ENCODE results near the gene ERMAP.

- TF ChIP-seq, protein P1, sequence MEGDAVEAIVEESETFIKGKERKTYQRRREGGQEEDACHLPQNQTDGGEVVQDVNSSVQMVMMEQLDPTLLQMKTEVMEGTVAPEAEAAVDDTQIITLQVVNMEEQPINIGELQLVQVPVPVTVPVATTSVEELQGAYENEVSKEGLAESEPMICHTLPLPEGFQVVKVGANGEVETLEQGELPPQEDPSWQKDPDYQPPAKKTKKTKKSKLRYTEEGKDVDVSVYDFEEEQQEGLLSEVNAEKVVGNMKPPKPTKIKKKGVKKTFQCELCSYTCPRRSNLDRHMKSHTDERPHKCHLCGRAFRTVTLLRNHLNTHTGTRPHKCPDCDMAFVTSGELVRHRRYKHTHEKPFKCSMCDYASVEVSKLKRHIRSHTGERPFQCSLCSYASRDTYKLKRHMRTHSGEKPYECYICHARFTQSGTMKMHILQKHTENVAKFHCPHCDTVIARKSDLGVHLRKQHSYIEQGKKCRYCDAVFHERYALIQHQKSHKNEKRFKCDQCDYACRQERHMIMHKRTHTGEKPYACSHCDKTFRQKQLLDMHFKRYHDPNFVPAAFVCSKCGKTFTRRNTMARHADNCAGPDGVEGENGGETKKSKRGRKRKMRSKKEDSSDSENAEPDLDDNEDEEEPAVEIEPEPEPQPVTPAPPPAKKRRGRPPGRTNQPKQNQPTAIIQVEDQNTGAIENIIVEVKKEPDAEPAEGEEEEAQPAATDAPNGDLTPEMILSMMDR (IDR thresholded peaks at IDR 0.05; ENCODE audit: control extremely low read depth in 1 of 3, insufficient read depth in 1 of 3, low read depth in 1 of 3, low read length in 3 of 3) = no peak
- no peak for TF ChIP-seq GABPA (IDR thresholded peaks at IDR 0.05; ENCODE audit: borderline replicate concordance, insufficient read depth, low read length)
- no peak for TF ChIP-seq SRF (IDR thresholded peaks at IDR 0.05; ENCODE audit: low read depth, low read length)
- TF ChIP-seq EP300 (IDR thresholded peaks at IDR 0.05; ENCODE audit: borderline replicate concordance in 1 of 2, low read depth in 2 of 2, low read length in 2 of 2) = no peak
- TF ChIP-seq RFX5 (IDR thresholded peaks at IDR 0.05; ENCODE audit: borderline replicate concordance, low read depth, low read length) = no peak
- no peak for TF ChIP-seq SUZ12 (IDR thresholded peaks at IDR 0.05; ENCODE audit: low read length)
- no peak for TF ChIP-seq SAP30 (IDR thresholded peaks at IDR 0.05; ENCODE audit: insufficient read depth, insufficient replicate concordance, low read length)
Observed at GRCh38 chr1:42844592-42845140, 27.7 kb downstream of the ERMAP start.

Data from H1 (cell line).